Activated CD8-positive, alpha-beta memory T cell treated with anti-CD3 and anti-CD28 coated beads for 24 hours (primary cell): ENCODE results near the gene IGF2BP2.

Experiments used
- DNase-seq: peaks from one replicate; pipeline ENCODE4 v3.0.0-alpha.2; 2020

IGF2BP2 gene

DNA sequence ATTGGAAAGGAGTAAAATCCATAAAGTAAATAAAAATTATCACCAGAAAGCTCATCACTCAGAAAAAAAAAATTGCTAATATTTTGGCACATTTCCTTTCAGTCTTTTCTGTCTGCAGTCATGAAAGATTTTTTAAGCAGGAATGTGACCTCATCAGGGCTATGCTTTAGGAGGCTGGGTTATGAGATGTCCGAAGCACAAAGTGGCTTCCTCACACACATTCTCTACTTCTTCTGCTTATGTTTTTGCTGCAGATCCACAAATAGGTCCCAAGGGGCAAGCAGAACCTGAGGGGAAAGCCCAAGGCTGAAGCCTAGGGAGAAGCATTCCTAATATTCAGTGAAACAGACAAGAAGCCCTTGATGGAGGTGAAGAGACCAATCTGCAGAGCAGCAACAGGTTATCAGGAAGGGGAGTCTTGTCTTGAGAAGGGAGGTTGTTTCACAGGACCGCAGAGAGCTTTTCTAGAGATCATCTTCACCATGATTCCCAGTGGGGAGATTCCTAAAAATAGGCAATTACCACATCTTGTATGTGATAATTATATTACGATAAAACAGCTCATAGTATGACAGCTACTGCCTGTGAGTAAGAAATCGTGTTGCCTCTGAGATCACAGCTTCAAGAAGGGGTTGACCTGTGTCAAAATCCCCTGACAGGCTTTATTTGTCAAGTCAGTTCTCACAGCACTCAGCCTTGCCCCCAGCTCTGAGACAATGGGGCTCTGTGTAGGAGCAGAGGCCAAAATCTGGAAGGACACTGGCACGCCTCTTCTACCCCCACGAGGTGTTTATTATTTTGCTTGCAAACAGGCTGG lies 60.5 kb downstream of the IGF2BP2 start:
- no peak for DNase-seq

DNA sequence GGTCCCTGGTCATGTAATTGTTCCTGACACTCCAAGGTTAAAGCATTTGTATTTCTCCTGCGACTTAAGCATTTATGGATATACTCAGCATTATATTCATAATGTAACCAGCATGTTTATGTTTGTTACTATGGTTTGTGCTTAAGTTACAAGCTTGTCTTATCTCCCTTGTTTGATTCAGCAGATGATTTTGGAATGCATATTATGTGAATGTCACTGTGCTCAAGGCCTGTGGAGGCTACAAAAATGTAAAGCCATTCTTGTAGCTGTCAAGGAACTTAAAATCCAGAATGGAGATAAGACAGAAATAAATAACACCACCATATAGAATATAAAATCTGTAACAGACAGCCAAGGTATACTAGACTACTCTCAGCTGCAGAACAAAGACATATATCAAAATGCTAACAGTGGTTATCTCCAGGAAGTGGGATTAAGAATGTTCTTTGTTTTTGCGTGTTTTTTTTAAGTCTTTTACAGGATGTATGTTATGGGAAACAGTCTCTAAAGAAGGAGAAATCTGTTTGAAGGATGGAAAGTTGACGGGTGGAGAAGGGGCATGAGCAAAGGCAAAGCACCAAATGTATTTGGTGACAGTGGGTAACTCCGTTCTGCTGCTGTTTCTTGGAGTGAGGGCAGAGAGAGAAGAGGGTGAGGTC lies 61.4 kb downstream of the IGF2BP2 start:
- no peak for DNase-seq

- DNase-seq = no peak
Observed at GRCh38 chr3:185760550-185760949, 64.3 kb downstream of the IGF2BP2 start.

- no peak for DNase-seq
Observed at GRCh38 chr3:185760088-185760487, 64.8 kb downstream of the IGF2BP2 start.

GRCh38 chr3:185759512-185759911 lies 65.3 kb downstream of the IGF2BP2 start:
- DNase-seq = no peak

GRCh38 chr3:185758912-185759311 lies 65.9 kb downstream of the IGF2BP2 start:
- no peak for DNase-seq

DNA sequence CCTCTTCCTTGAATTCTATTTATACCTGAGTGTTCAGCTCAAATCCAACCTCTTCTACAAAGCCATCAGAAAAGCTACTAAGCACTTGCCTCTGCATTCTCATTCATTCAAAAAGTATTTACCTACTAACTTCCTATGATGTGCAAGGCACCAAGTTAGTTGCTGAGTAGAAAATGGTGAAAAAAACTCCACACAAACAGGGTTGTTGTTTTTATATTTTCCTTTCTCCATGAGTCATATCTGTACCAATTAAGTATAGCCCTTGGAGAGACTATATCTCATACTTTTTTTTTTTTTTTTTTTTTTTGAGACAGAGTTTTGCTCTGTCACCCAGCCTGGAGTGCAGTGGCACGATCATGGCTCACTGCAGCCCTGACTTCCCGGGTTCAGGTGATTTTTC lies 67.7 kb downstream of the IGF2BP2 start:
- no peak for DNase-seq

GRCh38 chr3:185756477-185756876 lies 68.4 kb downstream of the IGF2BP2 start:
- DNase-seq = no peak

DNA sequence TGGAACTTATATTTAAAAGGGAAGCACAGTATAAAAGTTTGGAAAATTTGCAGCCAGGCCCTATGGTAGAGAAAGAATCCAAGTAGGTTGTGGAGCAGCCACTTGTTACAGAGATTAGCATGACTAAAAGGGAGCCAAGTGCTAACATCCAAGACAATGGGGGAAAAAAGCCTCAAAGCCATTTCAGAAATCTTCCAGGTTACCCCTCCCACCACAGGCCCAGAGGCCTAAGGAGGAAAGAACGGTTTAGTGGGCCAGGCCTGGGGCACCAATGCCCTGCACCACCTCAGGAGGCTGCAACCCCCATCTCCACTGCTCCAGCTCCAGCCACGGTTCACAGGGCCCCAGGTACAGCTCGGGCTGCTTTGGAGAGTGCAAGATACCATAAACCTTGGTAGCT lies 69.9 kb downstream of the IGF2BP2 start:
- no peak for DNase-seq

DNA sequence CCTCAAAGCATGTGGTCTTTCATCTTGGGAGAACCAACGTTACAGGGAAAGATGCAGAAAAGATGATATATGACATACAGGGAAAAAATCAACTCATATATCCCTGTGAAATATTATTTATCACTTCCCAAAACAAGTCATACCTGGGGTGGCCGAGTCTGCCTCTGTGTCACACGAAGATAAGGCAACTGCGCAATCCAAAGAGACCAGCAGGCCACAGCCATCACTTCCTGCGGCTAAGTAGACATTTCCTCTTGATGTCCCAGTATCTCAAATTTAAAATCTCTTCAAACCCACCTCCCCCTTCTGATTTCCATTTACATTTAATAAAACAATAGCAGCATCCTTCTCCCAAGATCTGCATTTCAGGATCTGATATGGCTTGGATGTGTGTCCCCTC lies 71.5 kb downstream of the IGF2BP2 start:
- DNase-seq = no peak

GRCh38 chr3:185750702-185751101 lies 74.1 kb downstream of the IGF2BP2 start:
- DNase-seq = no peak

GRCh38 chr3:185750015-185750414 lies 74.8 kb downstream of the IGF2BP2 start:
- no peak for DNase-seq

- DNase-seq = no peak
Observed at GRCh38 chr3:185746470-185746869, 78.4 kb downstream of the IGF2BP2 start.

GRCh38 chr3:185744997-185745843 lies 79.6 kb downstream of the IGF2BP2 start:
- DNase-seq = no peak

DNA sequence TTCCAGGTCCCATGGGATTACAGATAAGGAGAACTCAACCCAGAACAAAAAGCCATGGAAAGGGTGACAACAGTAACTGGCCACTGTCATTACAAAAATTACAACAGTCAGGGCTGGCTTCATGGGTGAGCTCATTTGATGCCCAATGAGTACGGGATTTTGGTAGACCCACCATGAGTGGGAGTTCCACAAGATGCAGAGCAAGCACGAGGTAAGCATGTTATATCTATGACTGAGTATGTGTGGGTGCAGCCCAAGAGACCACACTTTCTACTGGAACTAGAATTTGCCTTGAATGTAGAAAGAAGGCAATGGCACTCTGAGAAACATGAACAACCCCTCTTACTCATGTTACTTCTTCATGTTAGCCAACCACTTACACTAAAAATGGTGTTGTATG lies 83.3 kb downstream of the IGF2BP2 start:
- no peak for DNase-seq

- DNase-seq = no peak
Observed at GRCh38 chr3:185740133-185740532, 84.7 kb downstream of the IGF2BP2 start.

- DNase-seq = no peak
Observed at GRCh38 chr3:185739264-185739701, 85.6 kb downstream of the IGF2BP2 start.

GRCh38 chr3:185737740-185738680 lies 86.8 kb downstream of the IGF2BP2 start:
- DNase-seq = no peak

DNA sequence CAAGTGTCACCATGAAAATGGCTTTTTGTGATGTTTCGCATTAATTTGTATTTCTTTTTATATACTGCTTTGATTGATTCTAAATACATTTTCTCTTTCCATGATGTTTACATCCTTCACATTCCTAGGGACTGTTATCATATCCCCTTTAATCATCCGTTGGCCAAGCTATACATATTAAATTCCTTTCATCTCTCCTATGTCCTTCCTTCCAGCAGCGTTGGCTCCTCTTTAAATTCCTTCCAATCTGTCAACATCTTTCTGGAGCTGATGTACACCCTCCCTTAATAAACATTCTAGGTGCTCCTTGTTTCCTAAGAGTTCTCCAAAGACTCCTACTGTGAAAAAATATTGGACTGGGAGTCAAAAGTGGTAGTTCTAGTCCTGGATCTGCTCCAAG lies 87.8 kb downstream of the IGF2BP2 start:
- DNase-seq = no peak

- no peak for DNase-seq
Observed at GRCh38 chr3:185734725-185735096, 90.1 kb downstream of the IGF2BP2 start.

- no peak for DNase-seq
Observed at GRCh38 chr3:185733980-185734724, 90.7 kb downstream of the IGF2BP2 start.

GRCh38 chr3:185732782-185733181 lies 92.1 kb downstream of the IGF2BP2 start:
- no peak for DNase-seq
